Activated CD4-positive, alpha-beta memory T cell treated with anti-CD3 and anti-CD28 coated beads, Interleukin-2, amount 10 ng/mL, durations not matched to agents 7 days and 5 days (primary cell): ENCODE measurements around the gene IQSEC1. TPM values are rescaled to one million over a fixed set of nuclear protein-coding genes. Genes with fewer than 3 reads are reported as not detected.
A peak's percentile ranks its signal among the peaks of the same experiment; 100 is the strongest.

ENCODE experiments used
- CTCF ChIA-PET: fragments of 350-600 bp; sonication (Branson Sonifier 250); formaldehyde crosslinking; loops from one replicate; lab custom pipeline; 2021; ENCODE audit warnings: antibody characterized with exemption, inconsistent platforms; lab: Charles Lee
- POLR2A ChIA-PET: fragments of 350-600 bp; sonication (Branson Sonifier 250); formaldehyde crosslinking; loops from one replicate; lab custom pipeline; 2021; ENCODE audit warnings: antibody characterized with exemption; lab: Charles Lee
- DNase-seq: peaks from one replicate; pipeline ENCODE4 v3.0.0-alpha.2; 2020
- H3K27ac Mint-ChIP-seq: one replicate; pipeline ENCODE4 v1.8.0; 2021; ENCODE audit warnings: mild to moderate bottlenecking, mixed read lengths
- H3K27me3 Mint-ChIP-seq: one replicate; pipeline ENCODE4 v1.8.0; 2021; ENCODE audit warnings: mixed read lengths
- H3K36me3 Mint-ChIP-seq: one replicate; pipeline ENCODE4 v1.8.0; 2021; ENCODE audit warnings: low read depth, mixed read lengths
- H3K4me1 Mint-ChIP-seq: one replicate; pipeline ENCODE4 v1.8.0; 2021; ENCODE audit warnings: mixed read lengths
- H3K4me3 Mint-ChIP-seq: one replicate; pipeline ENCODE4 v1.8.0; 2021; ENCODE audit warnings: mild to moderate bottlenecking, mixed read lengths
- H3K9me3 Mint-ChIP-seq: one replicate; pipeline ENCODE4 v1.8.0; 2021; ENCODE audit warnings: mixed read lengths
- total RNA-seq, 2 experiments: library from RNA; stranded (reverse); gene quantifications; one replicate each; pipeline ENCODE4 v1.2.3, GENCODE V29; 2021

IQSEC1 gene
- total RNA-seq, 2 experiments from 2014 or later: 99.8 to 100 TPM

DNA sequence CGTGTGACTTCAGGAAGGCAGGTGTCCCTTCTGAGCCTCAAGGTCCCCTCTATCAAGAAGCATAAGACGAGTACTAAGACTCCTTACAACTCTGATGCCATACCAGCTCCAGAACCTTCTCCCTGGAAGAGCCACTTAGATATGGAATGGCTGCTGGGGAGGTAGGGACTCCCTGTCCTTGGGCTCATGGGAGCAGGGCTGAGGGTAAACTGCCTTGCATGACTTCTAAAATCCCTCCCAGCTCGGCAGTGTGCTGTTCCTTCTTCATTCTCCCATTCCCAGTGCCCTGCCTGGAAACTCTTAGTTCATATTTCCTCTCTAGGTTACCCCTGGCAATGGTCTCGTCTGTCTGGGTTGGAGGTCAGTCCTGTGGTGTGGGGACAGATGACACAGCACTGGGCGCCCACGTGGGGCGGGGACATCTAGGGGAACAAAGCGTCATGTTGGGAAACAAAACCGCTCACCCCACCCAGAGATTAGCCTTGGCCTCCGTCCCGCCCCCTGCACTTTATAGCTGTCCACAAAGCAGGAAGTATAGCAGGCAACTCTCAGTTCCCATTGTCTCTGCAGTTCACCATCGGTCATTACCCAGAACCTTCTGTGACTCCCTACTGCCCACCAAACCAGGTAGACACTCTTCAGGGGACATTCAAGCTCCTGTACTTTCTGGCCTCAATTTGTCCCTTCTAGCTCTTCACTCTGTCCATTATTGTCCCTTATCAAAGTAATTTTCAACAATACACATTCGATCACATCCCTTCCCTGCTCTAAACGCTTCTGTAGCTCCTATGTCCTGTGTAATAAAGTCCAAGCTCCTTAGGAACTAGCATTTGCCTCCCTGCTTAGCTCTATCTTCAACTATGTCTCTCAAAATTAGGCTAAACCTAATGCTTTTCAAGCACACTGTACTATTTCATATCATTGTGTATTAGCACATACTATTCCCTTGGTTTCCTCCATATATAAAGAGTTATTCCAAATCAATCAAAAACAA is 73.8 kb downstream of the IQSEC1 start:
- no peaks in the 10 kb centered on the region for H3K27me3 Mint-ChIP-seq
- H3K9me3 Mint-ChIP-seq: no peaks in the 10 kb centered on the region
- no peak for DNase-seq
- H3K4me1 Mint-ChIP-seq: peaks cover 61% of the 10 kb centered on the region
- H3K36me3 Mint-ChIP-seq: peaks cover 70% of the 10 kb centered on the region
- H3K27ac Mint-ChIP-seq: no peak overlapping the region
- ChIA-PET CTCF (interaction anchor here (1.0 to 2.1 kb wide), 4 partner anchors 11 to 453 kb away, joined by 3 to 10 read pairs (median 4); no protein-coding TSS in a partner anchor), POLR2A (interaction anchor here (0.9 to 2.8 kb wide), 6 partner anchors 10 to 35 kb away, joined by 3 to 11 read pairs (median 3); no protein-coding TSS in a partner anchor)
- H3K4me3 Mint-ChIP-seq: no peak overlapping the region

- no peak for DNase-seq
- H3K27me3 Mint-ChIP-seq: no peaks in the 10 kb centered on the region
- no peaks in the 10 kb centered on the region for H3K9me3 Mint-ChIP-seq
- H3K36me3 Mint-ChIP-seq: peaks cover 66% of the 10 kb centered on the region
- H3K4me1 Mint-ChIP-seq: peaks cover 53% of the 10 kb centered on the region
- ChIA-PET POLR2A (interaction anchor here (0.9 to 2.8 kb wide), 4 partner anchors 9 to 34 kb away, joined by 3 to 11 read pairs (median 4); no protein-coding TSS in a partner anchor), CTCF (interaction anchor here (1.0 to 2.1 kb wide), 3 partner anchors 13 to 453 kb away, joined by 3 to 10 read pairs (median 4); no protein-coding TSS in a partner anchor)
- H3K4me3 Mint-ChIP-seq: no peak overlapping the region
- H3K27ac Mint-ChIP-seq: no peak overlapping the region
Observed at GRCh38 chr3:12998648-12999047, 74.6 kb downstream of the IQSEC1 start.

DNA sequence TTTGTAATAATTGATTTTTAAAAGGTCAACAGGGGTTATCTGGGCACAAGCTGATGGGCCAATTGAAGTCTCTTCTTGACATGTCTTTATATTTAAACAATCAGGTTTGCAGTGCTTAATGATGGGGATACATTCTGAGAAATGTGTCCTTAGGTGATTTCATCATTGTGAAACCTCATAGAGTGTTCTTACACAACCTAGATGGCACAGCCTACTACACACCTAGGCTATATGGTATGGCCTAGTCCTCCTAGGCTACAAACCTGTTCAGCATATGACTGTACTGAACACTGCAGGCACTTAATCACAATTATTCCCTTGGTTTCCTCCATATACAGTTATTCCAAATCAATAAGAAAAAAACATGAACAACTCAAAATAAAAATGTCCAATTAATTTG is 75.8 kb downstream of the IQSEC1 start:
- Mint-ChIP-seq H3K9me3 (no peaks in the 10 kb centered on the region), H3K27me3 (no peaks in the 10 kb centered on the region), H3K4me3 (no peak overlapping the region), H3K27ac (no peak overlapping the region), H3K36me3 (peaks cover 60% of the 10 kb centered on the region), H3K4me1 (peaks cover 45% of the 10 kb centered on the region)
- ChIA-PET POLR2A (interaction anchor here (2.8 kb wide), 1 partner anchor 15 kb away, joined by 11 read pairs; no protein-coding TSS in a partner anchor), CTCF (no interaction called here)
- no peak for DNase-seq

DNA sequence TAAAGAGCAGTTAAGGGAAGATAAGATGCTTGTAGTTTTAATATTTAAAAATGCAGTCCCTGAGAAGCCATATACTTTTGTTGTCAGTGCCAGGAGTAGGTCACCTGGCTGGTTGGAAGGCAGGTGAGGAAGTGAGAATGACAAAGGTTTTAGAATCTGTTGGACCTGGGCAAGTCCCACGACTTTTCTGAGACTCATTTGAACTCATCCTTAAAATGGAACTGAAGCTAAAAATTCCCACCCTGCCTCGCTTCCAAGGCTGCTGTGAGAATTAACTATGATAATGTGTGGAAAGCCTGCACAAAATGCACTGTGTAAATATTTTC is 77.1 kb downstream of the IQSEC1 start:
- Mint-ChIP-seq H3K27ac (no peak overlapping the region), H3K4me3 (no peak overlapping the region)

DNA sequence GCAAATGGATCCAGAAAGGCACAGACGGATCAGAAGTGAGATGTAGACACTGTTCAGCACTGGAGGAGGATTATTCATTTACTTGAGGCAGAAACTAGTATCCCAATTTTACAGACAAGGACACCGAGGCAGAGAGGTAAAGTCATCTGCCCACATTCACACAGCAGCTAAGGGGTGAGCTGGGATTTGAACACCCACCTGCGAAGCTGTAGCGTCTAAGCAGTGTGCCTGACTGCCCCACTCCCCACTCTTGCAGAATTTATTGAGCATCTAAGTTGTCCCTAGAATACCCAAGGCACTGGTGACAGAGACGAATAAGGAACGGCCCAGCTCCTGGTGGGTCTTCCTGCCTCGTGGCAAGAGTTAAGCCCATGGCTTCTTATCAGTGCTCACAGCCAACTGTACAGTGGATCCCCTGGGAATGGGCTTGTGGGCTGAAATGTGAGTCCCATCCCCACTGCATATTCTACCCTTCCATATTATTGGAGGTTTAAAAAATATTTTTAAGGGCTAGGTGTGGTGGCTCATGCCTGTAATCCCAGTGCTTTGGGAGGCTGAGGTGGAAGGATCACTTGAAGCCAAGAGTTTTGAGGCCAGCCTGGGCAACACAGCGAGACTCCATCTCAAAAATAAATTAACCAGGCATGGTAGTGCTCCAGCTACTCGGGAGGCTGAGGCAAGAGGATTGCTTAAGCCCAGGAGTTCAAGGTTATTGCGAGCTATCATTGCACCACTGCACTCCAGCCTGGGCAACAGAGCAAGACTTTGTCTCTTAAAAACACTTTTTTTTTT is 77.6 kb downstream of the IQSEC1 start:
- POLR2A ChIA-PET: interaction anchor here (0.8 to 2.1 kb wide), 6 partner anchors 9 to 22 kb away, joined by 3 to 21 read pairs (median 4); no protein-coding TSS in a partner anchor
- peaks cover 36% of the 10 kb centered on the region for H3K4me1 Mint-ChIP-seq

More for the DNA sequence above, 77.1 kb downstream of the IQSEC1 start:
- POLR2A ChIA-PET: interaction anchor here (1.1 to 2.1 kb wide), 2 partner anchors 15 to 22 kb away, joined by 3 to 21 read pairs; no protein-coding TSS in a partner anchor
- no peak for DNase-seq
- CTCF ChIA-PET: interaction anchor here (1.5 to 5.0 kb wide), 9 partner anchors 9 to 77 kb away, joined by 3 to 66 read pairs (median 5); no protein-coding TSS in a partner anchor
- Mint-ChIP-seq H3K27me3 (no peaks in the 10 kb centered on the region), H3K4me1 (peaks cover 38% of the 10 kb centered on the region), H3K9me3 (no peaks in the 10 kb centered on the region), H3K36me3 (peaks cover 50% of the 10 kb centered on the region)

GRCh38 chr3:12994607-12995388 is 78.4 kb downstream of the IQSEC1 start:
- POLR2A ChIA-PET: interaction anchor here (0.8 to 2.1 kb wide), 8 partner anchors 10 to 153 kb away, joined by 3 to 21 read pairs (median 3); no protein-coding TSS in a partner anchor
- H3K4me3 Mint-ChIP-seq: peak overlapping the region; percentile 76
- peaks cover 45% of the 10 kb centered on the region for H3K36me3 Mint-ChIP-seq
- CTCF ChIA-PET: interaction anchor here (0.6 to 5.0 kb wide), 23 partner anchors 9 to 457 kb away, joined by 3 to 66 read pairs (median 4); no protein-coding TSS in a partner anchor
- H3K27ac Mint-ChIP-seq: no peak overlapping the region
- H3K4me1 Mint-ChIP-seq: peaks cover 32% of the 10 kb centered on the region
- peak; percentile 84 for DNase-seq
- no peaks in the 10 kb centered on the region for H3K27me3 Mint-ChIP-seq
- no peaks in the 10 kb centered on the region for H3K9me3 Mint-ChIP-seq

More for the DNA sequence above, 77.6 kb downstream of the IQSEC1 start:
- DNase-seq: no peak
- Mint-ChIP-seq H3K27me3 (no peaks in the 10 kb centered on the region), H3K9me3 (no peaks in the 10 kb centered on the region), H3K36me3 (peaks cover 48% of the 10 kb centered on the region), H3K27ac (no peak overlapping the region), H3K4me3 (peak overlapping the region; percentile 76)
- CTCF ChIA-PET: interaction anchor here (0.6 to 5.0 kb wide), 23 partner anchors 9 to 457 kb away, joined by 3 to 66 read pairs (median 4); no protein-coding TSS in a partner anchor

- no peak for DNase-seq
- H3K36me3 Mint-ChIP-seq: peaks cover 41% of the 10 kb centered on the region
Observed at GRCh38 chr3:12994357-12994606, 78.9 kb downstream of the IQSEC1 start.

DNA sequence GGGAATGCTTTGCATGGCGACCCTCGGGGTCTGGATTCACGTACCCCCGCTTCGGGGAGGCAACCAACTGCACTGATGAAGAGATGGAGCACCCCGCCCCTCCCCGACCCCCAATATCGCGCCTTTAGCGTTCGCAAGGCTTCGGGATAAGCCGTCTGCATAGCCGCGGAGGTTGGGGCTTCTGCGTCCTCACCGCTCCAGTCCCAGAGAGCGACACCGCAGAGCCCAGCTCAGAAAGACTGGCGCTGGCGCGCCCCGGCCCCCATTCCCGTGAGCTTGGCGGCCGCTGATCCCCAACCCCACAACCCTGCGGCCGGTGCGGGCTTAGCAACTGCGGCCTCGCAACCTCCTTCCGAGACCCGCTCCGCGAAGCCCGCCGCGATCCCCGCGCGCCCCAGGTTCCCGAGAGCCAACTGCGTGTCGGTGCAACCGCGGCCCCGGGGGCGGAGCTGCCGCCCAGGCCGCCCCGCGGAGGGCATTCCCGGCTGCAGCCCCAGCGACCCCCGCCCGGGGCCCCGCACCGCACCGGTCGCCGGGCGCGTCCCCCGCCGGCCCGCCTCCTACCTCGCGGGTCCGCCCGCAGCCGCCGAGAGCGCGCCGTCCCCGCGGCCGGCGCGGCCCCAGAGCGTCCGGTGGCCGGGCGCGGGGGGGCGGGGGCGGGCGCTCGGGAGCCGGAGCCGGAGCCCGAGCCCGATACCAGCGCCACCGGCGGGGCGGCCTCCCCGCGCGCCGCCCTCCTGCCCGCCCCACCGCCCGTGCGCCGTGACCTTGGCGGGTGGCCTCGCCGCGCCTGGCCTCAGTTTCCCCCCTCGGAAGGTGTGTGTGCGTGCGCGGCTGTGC is 79.5 kb downstream of the IQSEC1 start:
- no peak for DNase-seq
- Mint-ChIP-seq H3K9me3 (no peaks in the 10 kb centered on the region), H3K4me1 (peaks cover 32% of the 10 kb centered on the region), H3K27me3 (no peaks in the 10 kb centered on the region), H3K4me3 (peak overlapping the region; percentile 76), H3K36me3 (peaks cover 35% of the 10 kb centered on the region), H3K27ac (no peak overlapping the region)
- ChIA-PET CTCF (interaction anchor here (1.0 to 5.0 kb wide), 8 partner anchors 8 to 103 kb away, joined by 3 to 66 read pairs (median 6); no protein-coding TSS in a partner anchor), POLR2A (interaction anchor here (0.5 to 1.7 kb wide), 6 partner anchors 11 to 449 kb away, joined by 3 to 12 read pairs (median 3); no protein-coding TSS in a partner anchor)

More at GRCh38 chr3:12994357-12994606, 78.9 kb downstream of the IQSEC1 start:
- Mint-ChIP-seq H3K4me1 (peaks cover 29% of the 10 kb centered on the region), H3K4me3 (peak overlapping the region; percentile 76), H3K27me3 (no peaks in the 10 kb centered on the region), H3K27ac (no peak overlapping the region), H3K9me3 (no peaks in the 10 kb centered on the region)
- ChIA-PET POLR2A (interaction anchor here (1.0 to 2.1 kb wide), 6 partner anchors 11 to 152 kb away, joined by 3 to 21 read pairs (median 3); no protein-coding TSS in a partner anchor), CTCF (interaction anchor here (1.0 to 5.0 kb wide), 9 partner anchors 9 to 103 kb away, joined by 3 to 66 read pairs (median 5); no protein-coding TSS in a partner anchor)

DNA sequence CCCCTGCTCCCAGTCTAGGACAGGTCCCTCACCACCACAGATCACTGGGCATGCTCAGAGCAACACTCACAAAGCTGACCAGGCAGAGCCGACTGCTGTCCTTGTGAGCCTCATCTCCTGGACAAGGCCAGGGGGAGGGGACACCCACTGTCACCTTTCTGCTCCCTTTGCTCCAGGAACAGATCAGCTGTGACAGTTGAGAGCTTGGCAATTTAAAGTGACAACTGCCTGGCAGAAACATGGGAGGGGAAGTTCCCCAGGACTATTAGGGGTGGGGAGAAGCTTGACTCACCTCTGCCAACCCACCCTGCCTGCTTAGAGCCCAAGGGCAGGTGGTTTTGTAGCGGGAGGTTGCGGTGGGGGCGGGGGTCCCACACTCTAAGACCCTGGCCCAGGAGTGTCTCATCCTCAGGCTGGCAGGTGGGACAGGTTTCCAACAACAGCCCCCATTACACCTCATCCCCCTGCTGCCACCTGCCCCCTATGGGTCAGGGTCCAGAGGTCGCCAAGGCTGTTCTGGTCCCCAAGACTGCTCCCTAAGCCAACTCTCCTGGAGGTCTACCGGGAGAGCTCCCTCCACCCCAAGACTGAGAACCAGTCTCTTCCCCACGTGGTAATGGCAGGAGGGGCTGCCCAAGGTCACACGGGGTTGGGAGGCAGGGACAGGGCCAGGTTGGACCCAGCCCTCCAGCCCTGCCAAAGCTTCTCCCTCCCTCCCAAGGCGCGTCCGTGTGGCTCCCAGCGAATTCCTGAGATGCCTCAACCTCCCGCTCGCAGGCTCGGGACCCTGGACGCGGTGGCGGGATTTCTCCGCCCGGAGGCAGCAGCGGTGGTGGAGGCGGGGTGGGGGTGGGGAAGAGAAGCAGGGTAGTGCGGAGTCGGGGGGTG is 80.4 kb downstream of the IQSEC1 start:
- ChIA-PET POLR2A (interaction anchor here (0.5 to 1.3 kb wide), 4 partner anchors 16 to 450 kb away, joined by 3 to 5 read pairs (median 3); no protein-coding TSS in a partner anchor), CTCF (interaction anchor here (1.0 to 5.0 kb wide), 4 partner anchors 7 to 24 kb away, joined by 3 to 66 read pairs (median 13); no protein-coding TSS in a partner anchor)
- Mint-ChIP-seq H3K4me3 (peak overlapping the region; percentile 10), H3K4me1 (peaks cover 33% of the 10 kb centered on the region), H3K9me3 (no peaks in the 10 kb centered on the region), H3K27me3 (no peaks in the 10 kb centered on the region), H3K36me3 (peaks cover 30% of the 10 kb centered on the region), H3K27ac (no peak overlapping the region)
- DNase-seq: no peak

GRCh38 chr3:12991861-12992281 is 81.4 kb downstream of the IQSEC1 start:
- Mint-ChIP-seq H3K27me3 (no peaks in the 10 kb centered on the region), H3K4me3 (no peak overlapping the region), H3K4me1 (peaks cover 37% of the 10 kb centered on the region), H3K36me3 (peaks cover 28% of the 10 kb centered on the region), H3K27ac (no peak overlapping the region), H3K9me3 (no peaks in the 10 kb centered on the region)
- ChIA-PET CTCF (interaction anchor here (5.0 kb wide), 1 partner anchor 21 kb away, joined by 66 read pairs; no protein-coding TSS in a partner anchor), POLR2A (interaction anchor here (1.3 kb wide), 1 partner anchor 24 kb away, joined by 5 read pairs; no protein-coding TSS in a partner anchor)
- DNase-seq: no peak
